WTC11 (cell line): ENCODE results near the gene HTATIP2.

Experiments used
- TF ChIP-seq, protein P1 (sequence below): sonication (generic); formaldehyde crosslinking; IDR thresholded peaks from 2 replicates; pipeline ENCODE4 v1.8.0; 2022; ENCODE audit warnings: mild to moderate bottlenecking, missing genetic modification reagents
- TF ChIP-seq, protein P2 (sequence below): fragments of 200-600 bp; IDR thresholded peaks from 2 replicates; pipeline ENCODE4 v1.8.0; 2022; ENCODE audit warnings: antibody characterized with exemption

DNA sequence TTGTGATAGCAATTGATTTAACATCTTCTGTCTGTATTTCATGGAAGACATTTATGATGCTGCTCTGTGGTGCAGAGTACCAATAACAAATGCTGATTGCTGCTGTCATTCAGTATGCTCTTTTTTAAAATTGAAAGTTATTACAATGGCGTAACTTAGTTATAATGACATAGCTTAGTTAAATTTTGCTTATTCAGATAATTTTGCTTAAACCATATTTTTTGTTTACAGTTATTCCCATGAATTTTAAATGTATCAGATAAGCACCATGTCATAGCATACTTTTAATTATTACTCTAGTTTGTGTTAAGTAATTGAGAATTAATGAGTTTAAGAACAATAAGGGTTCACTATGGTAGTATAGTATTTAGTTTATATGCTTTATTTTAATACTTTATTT, 39.5 kb downstream of the HTATIP2 start:
- TF ChIP-seq, protein P1, sequence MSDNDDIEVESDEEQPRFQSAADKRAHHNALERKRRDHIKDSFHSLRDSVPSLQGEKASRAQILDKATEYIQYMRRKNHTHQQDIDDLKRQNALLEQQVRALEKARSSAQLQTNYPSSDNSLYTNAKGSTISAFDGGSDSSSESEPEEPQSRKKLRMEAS: no peak
- TF ChIP-seq, protein P2, sequence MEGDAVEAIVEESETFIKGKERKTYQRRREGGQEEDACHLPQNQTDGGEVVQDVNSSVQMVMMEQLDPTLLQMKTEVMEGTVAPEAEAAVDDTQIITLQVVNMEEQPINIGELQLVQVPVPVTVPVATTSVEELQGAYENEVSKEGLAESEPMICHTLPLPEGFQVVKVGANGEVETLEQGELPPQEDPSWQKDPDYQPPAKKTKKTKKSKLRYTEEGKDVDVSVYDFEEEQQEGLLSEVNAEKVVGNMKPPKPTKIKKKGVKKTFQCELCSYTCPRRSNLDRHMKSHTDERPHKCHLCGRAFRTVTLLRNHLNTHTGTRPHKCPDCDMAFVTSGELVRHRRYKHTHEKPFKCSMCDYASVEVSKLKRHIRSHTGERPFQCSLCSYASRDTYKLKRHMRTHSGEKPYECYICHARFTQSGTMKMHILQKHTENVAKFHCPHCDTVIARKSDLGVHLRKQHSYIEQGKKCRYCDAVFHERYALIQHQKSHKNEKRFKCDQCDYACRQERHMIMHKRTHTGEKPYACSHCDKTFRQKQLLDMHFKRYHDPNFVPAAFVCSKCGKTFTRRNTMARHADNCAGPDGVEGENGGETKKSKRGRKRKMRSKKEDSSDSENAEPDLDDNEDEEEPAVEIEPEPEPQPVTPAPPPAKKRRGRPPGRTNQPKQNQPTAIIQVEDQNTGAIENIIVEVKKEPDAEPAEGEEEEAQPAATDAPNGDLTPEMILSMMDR: no peak
